Tibial nerve (tissue), 4 donors: ENCODE data around the gene MIP. TPM values are rescaled to one million over a fixed set of nuclear protein-coding genes. Genes with fewer than 3 reads are reported as not detected.

Experiments
- DNase-seq, 2 donors: peaks; one replicate each; pipeline ENCODE4 v3.0.0-alpha.2; 2019; ENCODE audit warnings: low spot score in 2 of 2
- H3K27ac ChIP-seq, 4 donors: fragments of 200-600 bp; sonication (generic) in 3 of 4; one replicate each; pipeline ENCODE4 v1.5.1; 2017 to 2019; ENCODE audit warnings: mild to moderate bottlenecking in 1 of 4
- H3K27me3 ChIP-seq, 2 donors: fragments of 200-600 bp; sonication (generic) in 1 of 2; one replicate each; pipeline versions ENCODE4 v1.5.1 to v1.6.0; 2017 to 2019
- H3K36me3 ChIP-seq, 3 donors: fragments of 200-600 bp; sonication (generic); one replicate each; pipeline ENCODE4 v1.5.1; 2018 to 2019
- H3K4me1 ChIP-seq, 4 donors: fragments of 200-600 bp; sonication (generic) in 3 of 4; one replicate each; pipeline ENCODE4 v1.5.1; 2017 to 2019
- H3K4me3 ChIP-seq, 4 donors: fragments of 200-600 bp; sonication (generic) in 3 of 4; one replicate each; pipeline ENCODE4 v1.5.1; 2017 to 2019; ENCODE audit warnings: mild to moderate bottlenecking in 1 of 4, moderate library complexity in 1 of 4
- H3K9me3 ChIP-seq, 4 donors: fragments of 200-600 bp; sonication (generic) in 3 of 4; one replicate each; pipeline ENCODE4 v1.5.1; 2017 to 2019
- CTCF ChIP-seq, 5 experiments: fragments of 200-600 bp in 3 of 5; fragments of 450-650 bp in 2 of 5; sonication (generic) in 3 of 5; IDR thresholded peaks; one replicate each; pipeline ENCODE4 v1.5.1; 2016 to 2019; ENCODE audit warnings: antibody characterized with exemption in 5 of 5, mild to moderate bottlenecking in 3 of 5, moderate library complexity in 2 of 5
- EP300 ChIP-seq, 2 donors: sonication (generic); formaldehyde crosslinking; IDR thresholded peaks; one replicate each; pipeline ENCODE4 v1.6.1; 2017; ENCODE audit warnings: antibody characterized with exemption in 2 of 2, mild to moderate bottlenecking in 1 of 2
- POLR2A ChIP-seq, 2 donors: fragments of 450-650 bp; IDR thresholded peaks; one replicate each; pipeline ENCODE4 v1.6.1; 2017; ENCODE audit warnings: antibody characterized with exemption in 2 of 2, mild to moderate bottlenecking in 2 of 2, moderate library complexity in 2 of 2
- WGBS, 2 donors: methylation state at CpG; one replicate each; pipeline ENCODE4 v1.1.5; 2018; 5-methylcytosine and 5-hydroxymethylcytosine counted together
- total RNA-seq, 4 donors: library from RNA; depleted of rRNA; stranded (reverse); fragments of >200 nt; gene quantifications; one replicate each; pipeline ENCODE4 v1.1.0, GENCODE V29; 2016

Gene MIP
- total RNA-seq, 4 donors from 2014 or later: not detected

- Histone ChIP-seq H3K4me1 (peaks cover 0 to 29% (median 12%) of the 10 kb centered on the region in 4 donors), H3K4me3 (peak overlapping the region; percentile 74 to 92 (median 80)), H3K9me3 (no peaks in the 10 kb centered on the region), H3K27ac (peak overlapping the region; percentile 86 to 94 (median 92)), H3K27me3 (no peaks in the 10 kb centered on the region), H3K36me3 (peaks cover 0 to 20% (median 0%) of the 10 kb centered on the region in 3 donors)
- TF ChIP-seq EP300 (IDR thresholded peaks at IDR 0.05) (no peak), CTCF (IDR thresholded peaks at IDR 0.05) (no peak), POLR2A (IDR thresholded peaks at IDR 0.05) (no peak)
- DNase-seq: no peak
- 43 to 49% methylated on average over 18 to 19 of the region's 19 CpGs for WGBS, 2 donors
Measured at GRCh38 chr12:56469007-56469930, 14.8 kb upstream of the MIP start.

GRCh38 chr12:56468216-56469006 is 14.0 kb upstream of the MIP start, which contains the start of gene SPRYD4:
TSS of gene SPRYD4 (plus strand) at chr12:56468578. CDS start at chr12:56468592, 14 bp downstream.
- H3K27ac ChIP-seq: peak within 1 kb of the TSS; percentile 86 to 94 (median 92)
- peaks cover 0 to 33% (median 12%) of the 10 kb centered on the region in 4 donors for H3K4me1 ChIP-seq
- TF ChIP-seq CTCF (IDR thresholded peaks at IDR 0.05) (peak; percentile 10 to 58 (median 44)), EP300 (IDR thresholded peaks at IDR 0.05) (peak; percentile 92 to 99), POLR2A (IDR thresholded peaks at IDR 0.05) (peak; percentile 77 to 92)
- no peaks in the 10 kb centered on the region for H3K9me3 ChIP-seq
- WGBS, 2 donors: 0 to 1% methylated on average over 31 to 42 of the region's 43 CpGs
- DNase-seq: peak; percentile 89 to 92
- H3K4me3 ChIP-seq: peak within 1 kb of the TSS; percentile 74 to 92 (median 80)
- H3K27me3 ChIP-seq: no peaks in the 10 kb centered on the region
- H3K36me3 ChIP-seq: peaks cover 0 to 15% (median 0%) of the 10 kb centered on the region in 3 donors

GRCh38 chr12:56462565-56462964 is 8.1 kb upstream of the MIP start:
- TF ChIP-seq CTCF (IDR thresholded peaks at IDR 0.05): no peak
- TF ChIP-seq EP300 (IDR thresholded peaks at IDR 0.05): no peak
- no peak for TF ChIP-seq POLR2A (IDR thresholded peaks at IDR 0.05)
- DNase-seq: no peak
- H3K27ac ChIP-seq: no peak overlapping the region
- no peaks in the 10 kb centered on the region for H3K36me3 ChIP-seq
- H3K4me3 ChIP-seq: no peak overlapping the region
- H3K9me3 ChIP-seq: no peaks in the 10 kb centered on the region
- no peaks in the 10 kb centered on the region for H3K27me3 ChIP-seq
- peaks cover 0 to 10% (median 0%) of the 10 kb centered on the region in 4 donors for H3K4me1 ChIP-seq

GRCh38 chr12:56461235-56462159 is 7.0 kb upstream of the MIP start:
- peaks cover 0 to 7% (median 0%) of the 10 kb centered on the region in 4 donors for H3K4me1 ChIP-seq
- TF ChIP-seq CTCF (IDR thresholded peaks at IDR 0.05): no peak
- no peak for TF ChIP-seq EP300 (IDR thresholded peaks at IDR 0.05)
- TF ChIP-seq POLR2A (IDR thresholded peaks at IDR 0.05): no peak
- H3K4me3 ChIP-seq: no peak overlapping the region
- H3K36me3 ChIP-seq: no peaks in the 10 kb centered on the region
- WGBS, 2 donors: 87% methylated on average over 11 of the region's 11 CpGs
- H3K27ac ChIP-seq: no peak overlapping the region
- no peak for DNase-seq
- no peaks in the 10 kb centered on the region for H3K27me3 ChIP-seq
- H3K9me3 ChIP-seq: no peaks in the 10 kb centered on the region
